Measurements from ENCODE around the gene ATP5F1E. TPM values are rescaled to one million over a fixed set of nuclear protein-coding genes. Genes with fewer than 3 reads are reported as not detected.

Gene ATP5F1E
- total RNA-seq: 10 to 100 TPM; 20.0 to 21.0 TPM

GRCh38 chr20:59032023-59032712, at the start of gene ATP5F1E:
TSS of gene ATP5F1E (minus strand) at chr20:59032335. CDS start at chr20:59032251, 84 bp downstream.

GRCh38 chr20:59042151-59042795, 10.1 kb upstream of the ATP5F1E start, which contains the start of gene PRELID3B:
TSS of gene PRELID3B (minus strand) at chr20:59042786. CDS start at chr20:59042730, 56 bp downstream.

GRCh38 chr20:59019217-59019616, 12.9 kb downstream of the ATP5F1E start, which contains the start of gene TUBB1:
TSS of gene TUBB1 (plus strand) at chr20:59019429. CDS start at chr20:59019523, 94 bp downstream.

GRCh38 chr20:59006864-59007664, 25.1 kb downstream of the ATP5F1E start, which contains the start of gene CTSZ:
TSS of gene CTSZ (minus strand) at chr20:59007254. CDS start at chr20:59007128, 126 bp downstream.

GRCh38 chr20:58980711-58981627, 51.2 kb downstream of the ATP5F1E start, which contains the start of gene NELFCD:
TSS of gene NELFCD (plus strand) at chr20:58981256. CDS start at chr20:58981310, 54 bp downstream.

Other genes starting within 250 kb of the ATP5F1E start
- gene GNAS-AS1, start 181.4 kb downstream of the ATP5F1E start, total RNA-seq: under 1 TPM; under 0.01 to 0.67 TPM
- 100 to 1,000 TPM; 185 to 203 TPM for gene GNAS, start 179.6 kb downstream of the ATP5F1E start, total RNA-seq
- 10 to 100 TPM; 63.3 to 68.3 TPM for gene NELFCD, start 51.1 kb downstream of the ATP5F1E start, total RNA-seq
- gene CTSZ, start 25.1 kb downstream of the ATP5F1E start, total RNA-seq: 100 to 1,000 TPM; 138 to 150 TPM
- gene TUBB1, start 12.9 kb downstream of the ATP5F1E start, total RNA-seq: not detected
- gene PRELID3B, start 10.5 kb upstream of the ATP5F1E start, total RNA-seq: 100 to 1,000 TPM in 1 of 2 donors, 10 to 100 TPM in 1; 54.0 to 114 TPM
- not detected for gene ZNF831, start 131.5 kb upstream of the ATP5F1E start, total RNA-seq